Cardiac muscle cell (in vitro differentiated cells and primary cell): Measurements from ENCODE around the gene DLGAP4. TPM values are rescaled to one million over a fixed set of nuclear protein-coding genes. Genes with fewer than 3 reads are reported as not detected.

Experiments
- DNase-seq, 2 donors: peaks; one replicate each; pipeline versions ENCODE4 v3.0.0 to v3.0.0-alpha.2; 2010 to 2017; ENCODE audit warnings: low read depth in 1 of 2, low spot score in 1 of 2
- H3K27ac ChIP-seq: fragments of 200-600 bp; sonication (generic); 2 replicates; pipeline ENCODE4 v1.5.1; 2016
- H3K27me3 ChIP-seq: fragments of 200-600 bp; sonication (generic); 2 replicates; pipeline ENCODE4 v1.6.0; 2016; ENCODE audit warnings: control low read depth
- H3K36me3 ChIP-seq: fragments of 200-600 bp; sonication (generic); 2 replicates; pipeline ENCODE4 v1.5.1; 2016; ENCODE audit warnings: control low read depth
- H3K4me1 ChIP-seq: fragments of 200-600 bp; sonication (generic); 2 replicates; pipeline ENCODE4 v1.8.1; 2017; ENCODE audit warnings: low read depth, mild to moderate bottlenecking, mixed run types
- H3K4me3 ChIP-seq: fragments of 200-600 bp; sonication (generic); 2 replicates; pipeline ENCODE4 v1.5.1; 2016; ENCODE audit warnings: mild to moderate bottlenecking
- H3K9me3 ChIP-seq: fragments of 200-600 bp; sonication (generic); 2 replicates; pipeline ENCODE4 v1.5.1; 2017; ENCODE audit warnings: low read depth, mild to moderate bottlenecking, control low read depth
- polyA plus RNA-seq: library from polyadenylated mRNA; unstranded; fragments of >200 nt; fragmentation: Nextera tagmentation; extraction: Ambion mirVana; gene quantifications from 2 replicates; pipeline ENCODE4 v1.2.1, GENCODE V29; 2016
- total RNA-seq: library from RNA; depleted of rRNA; stranded (reverse); fragments of >200 nt; gene quantifications from 2 replicates; pipeline ENCODE4 v1.2.3, GENCODE V29; 2016
- TF ChIP-seq, protein P1 (sequence below): IDR thresholded peaks from 2 replicates; pipeline ENCODE4 v1.5.1; 2012; ENCODE audit warnings: low read depth, mild to moderate bottlenecking, low read length

The DLGAP4 gene
- total and polyA plus RNA-seq, 2 experiments from 2014 or later = 45.7 to 51.6 TPM

DNA sequence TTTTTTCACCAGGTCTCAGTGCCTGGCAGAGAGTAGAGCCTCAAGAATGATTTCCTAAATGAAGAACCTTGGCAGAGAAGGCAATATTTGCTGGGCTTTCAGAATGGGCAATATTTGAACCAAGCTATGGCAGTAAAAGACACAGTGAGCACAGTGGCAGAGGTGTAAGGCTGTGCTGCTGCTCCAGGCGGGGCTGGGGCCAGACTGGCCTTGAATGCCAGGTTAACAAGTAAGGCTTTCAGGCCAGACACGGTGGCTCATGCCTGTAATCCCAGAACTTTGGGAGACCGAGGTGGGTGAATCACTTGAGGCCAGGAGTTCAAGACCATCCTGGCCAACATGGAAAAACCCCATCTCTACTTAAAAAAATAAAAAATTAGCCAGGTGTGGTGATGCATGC, 226.7 kb downstream of the DLGAP4 start:
- H3K9me3 ChIP-seq = no peaks in the 10 kb centered on the region
- no peak for DNase-seq
- no peaks in the 10 kb centered on the region for H3K36me3 ChIP-seq
- no peaks in the 10 kb centered on the region for H3K4me1 ChIP-seq
- H3K4me3 ChIP-seq = no peak overlapping the region
- H3K27me3 ChIP-seq = no peaks in the 10 kb centered on the region
- H3K27ac ChIP-seq = no peak overlapping the region
- TF ChIP-seq, protein P1, sequence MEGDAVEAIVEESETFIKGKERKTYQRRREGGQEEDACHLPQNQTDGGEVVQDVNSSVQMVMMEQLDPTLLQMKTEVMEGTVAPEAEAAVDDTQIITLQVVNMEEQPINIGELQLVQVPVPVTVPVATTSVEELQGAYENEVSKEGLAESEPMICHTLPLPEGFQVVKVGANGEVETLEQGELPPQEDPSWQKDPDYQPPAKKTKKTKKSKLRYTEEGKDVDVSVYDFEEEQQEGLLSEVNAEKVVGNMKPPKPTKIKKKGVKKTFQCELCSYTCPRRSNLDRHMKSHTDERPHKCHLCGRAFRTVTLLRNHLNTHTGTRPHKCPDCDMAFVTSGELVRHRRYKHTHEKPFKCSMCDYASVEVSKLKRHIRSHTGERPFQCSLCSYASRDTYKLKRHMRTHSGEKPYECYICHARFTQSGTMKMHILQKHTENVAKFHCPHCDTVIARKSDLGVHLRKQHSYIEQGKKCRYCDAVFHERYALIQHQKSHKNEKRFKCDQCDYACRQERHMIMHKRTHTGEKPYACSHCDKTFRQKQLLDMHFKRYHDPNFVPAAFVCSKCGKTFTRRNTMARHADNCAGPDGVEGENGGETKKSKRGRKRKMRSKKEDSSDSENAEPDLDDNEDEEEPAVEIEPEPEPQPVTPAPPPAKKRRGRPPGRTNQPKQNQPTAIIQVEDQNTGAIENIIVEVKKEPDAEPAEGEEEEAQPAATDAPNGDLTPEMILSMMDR = no peak

DNA sequence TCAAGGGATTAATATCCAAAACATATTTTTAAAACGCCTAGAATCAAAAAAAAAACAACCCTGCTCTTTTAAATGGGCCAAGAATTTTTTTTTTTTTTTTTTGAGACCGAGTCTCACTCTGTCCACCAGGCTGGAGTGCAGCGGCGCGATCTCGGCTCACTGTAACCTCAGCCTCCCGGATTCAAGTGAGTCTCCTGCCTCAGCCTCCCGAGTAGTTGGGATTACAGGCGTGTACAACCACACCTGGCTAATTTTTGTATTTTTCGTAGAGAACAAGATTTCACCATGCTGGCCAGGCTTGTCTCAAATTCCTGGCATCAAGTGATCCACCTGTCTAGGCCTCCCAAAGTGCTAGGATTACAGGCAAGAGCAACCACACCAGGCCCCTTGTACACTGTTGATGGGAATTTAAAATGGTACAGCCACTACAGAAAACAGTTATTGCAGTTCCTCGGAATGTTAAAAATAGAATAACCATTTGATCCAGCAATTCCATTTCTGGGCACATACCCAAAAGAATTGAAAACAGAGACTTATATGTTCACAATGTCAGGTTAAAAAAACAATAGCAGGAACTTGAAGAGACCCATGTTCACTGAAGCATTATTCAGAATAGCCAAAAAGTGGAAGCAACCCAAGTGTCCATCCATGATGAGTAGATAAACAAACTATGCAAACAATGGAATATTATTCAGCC, 232.0 kb downstream of the DLGAP4 start:
- Histone ChIP-seq H3K36me3 (no peaks in the 10 kb centered on the region), H3K27me3 (no peaks in the 10 kb centered on the region), H3K9me3 (no peaks in the 10 kb centered on the region), H3K4me3 (no peak overlapping the region), H3K27ac (no peak overlapping the region), H3K4me1 (peaks cover 28% of the 10 kb centered on the region)
- DNase-seq = peak in 1 of 2 donors; percentile 65
- TF ChIP-seq, protein P1 = no peak

DNA sequence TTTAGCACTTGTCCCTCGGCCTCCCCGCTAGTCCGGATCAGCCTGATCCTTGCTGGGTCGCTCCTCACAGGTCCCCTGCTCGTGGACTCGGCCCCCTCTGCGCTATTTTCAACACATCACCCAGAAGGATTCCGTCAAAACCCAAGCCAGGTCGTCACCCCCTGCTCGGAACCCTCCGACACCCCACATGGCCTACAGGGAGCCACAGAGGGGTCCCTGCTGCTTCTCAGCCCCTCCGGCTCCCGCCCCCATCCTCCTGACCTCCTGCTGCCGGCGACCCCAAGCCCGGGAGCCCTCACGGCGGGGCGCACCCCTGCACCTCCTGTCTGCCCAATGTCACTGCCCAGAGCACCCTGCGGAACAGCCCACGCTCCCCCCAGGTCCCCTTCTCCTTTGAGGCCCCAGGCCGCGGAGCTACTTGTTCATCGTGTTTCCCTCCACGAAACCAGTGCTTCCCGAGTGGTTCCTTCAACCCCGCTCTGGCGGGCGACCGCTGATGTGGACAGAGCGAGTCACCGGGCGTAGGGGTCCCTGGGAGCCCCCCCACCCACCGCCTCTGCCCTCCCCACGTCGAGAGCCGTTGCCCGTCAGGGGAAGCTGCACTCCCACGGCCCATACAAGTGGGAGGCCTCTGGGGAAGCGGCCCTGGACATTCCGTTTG, 234.5 kb downstream of the DLGAP4 start:
- Histone ChIP-seq H3K27me3 (no peaks in the 10 kb centered on the region), H3K36me3 (peaks cover 9% of the 10 kb centered on the region), H3K9me3 (no peaks in the 10 kb centered on the region), H3K4me3 (peak overlapping the region; percentile 67), H3K27ac (peak overlapping the region; percentile 100), H3K4me1 (peaks cover 39% of the 10 kb centered on the region)
- no peak for DNase-seq
- TF ChIP-seq, protein P1 = no peak

DNA sequence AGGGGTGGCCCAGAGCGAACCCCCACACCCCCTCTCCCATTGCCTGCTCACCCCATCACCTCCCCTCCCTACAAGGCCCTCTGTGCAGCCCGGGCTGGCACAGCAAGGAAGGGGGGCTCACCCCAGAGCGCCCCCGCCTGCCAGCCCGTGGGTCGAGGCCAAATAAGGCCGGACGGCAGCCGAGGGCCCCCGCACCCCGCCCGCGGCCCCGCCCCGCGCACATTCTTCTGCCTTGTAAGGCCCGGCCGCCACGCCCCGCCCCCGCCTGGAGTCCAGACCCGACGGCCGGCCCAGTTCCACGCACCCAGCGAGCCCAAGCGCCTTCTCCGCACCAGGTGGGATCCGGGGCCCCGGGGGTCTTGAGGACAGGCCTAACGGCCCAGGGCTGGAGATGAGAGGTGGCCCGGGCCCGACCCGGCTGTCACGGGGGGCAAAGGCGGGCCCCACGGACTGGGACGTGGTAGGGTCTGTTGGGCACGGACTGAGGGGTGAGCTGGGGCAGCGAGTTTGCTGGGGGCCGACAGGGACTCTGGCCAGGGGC, 235.2 kb downstream of the DLGAP4 start, which contains the start of gene MYL9:
Gene MYL9, plus strand, starts transcription at position 293 of the 541 bp plus-strand sequence. CDS start 3,366 bp downstream, outside the sequence.
- Histone ChIP-seq H3K27me3 (no peaks in the 10 kb centered on the region), H3K4me1 (peaks cover 39% of the 10 kb centered on the region), H3K36me3 (peaks cover 14% of the 10 kb centered on the region), H3K9me3 (no peaks in the 10 kb centered on the region), H3K27ac (peak within 1 kb of the TSS; percentile 100), H3K4me3 (peak within 1 kb of the TSS; percentile 67)
- DNase-seq = peak; percentile 90 to 96
- TF ChIP-seq, protein P1 = no peak

DNA sequence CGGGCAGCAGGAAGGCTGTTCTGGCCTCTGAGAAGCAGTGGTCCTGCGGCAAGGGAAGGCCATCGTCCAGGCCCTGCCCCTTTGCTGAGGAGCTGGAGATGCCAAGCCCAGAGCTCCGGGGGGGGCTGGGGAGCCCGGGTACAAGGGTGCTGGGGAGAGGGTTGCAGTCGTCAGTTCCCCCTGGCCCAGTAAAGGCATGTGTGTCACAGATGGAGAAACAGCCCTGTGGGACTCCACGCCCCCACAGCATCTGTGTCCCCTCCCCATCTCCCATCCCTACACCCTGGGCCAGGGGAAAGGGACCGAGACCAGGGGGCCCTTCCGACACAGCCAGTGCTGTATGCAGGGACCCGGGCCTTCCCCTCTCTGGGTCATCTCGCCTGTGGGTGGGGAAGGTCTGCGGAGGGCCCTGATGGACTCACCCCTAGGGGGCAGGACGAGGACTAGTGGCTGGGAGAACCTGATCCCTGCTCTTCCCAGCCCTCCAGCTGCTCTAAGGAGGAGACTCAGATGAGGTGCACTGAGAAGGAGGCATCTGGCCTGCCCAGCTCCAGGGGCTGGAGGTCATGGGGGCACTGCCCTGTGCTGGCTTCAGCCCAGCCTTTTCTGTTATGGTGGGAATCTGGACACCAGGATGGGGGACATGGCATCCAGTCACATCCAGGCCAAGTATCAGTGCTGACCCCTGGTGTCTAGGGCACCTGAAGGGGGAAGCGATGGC, 235.8 kb downstream of the DLGAP4 start:
- TF ChIP-seq, protein P1 = peak; percentile 81
- Histone ChIP-seq H3K9me3 (no peaks in the 10 kb centered on the region), H3K4me3 (peak overlapping the region; percentile 67), H3K27ac (peak overlapping the region; percentile 100), H3K36me3 (peaks cover 19% of the 10 kb centered on the region), H3K4me1 (peaks cover 39% of the 10 kb centered on the region), H3K27me3 (no peaks in the 10 kb centered on the region)
- DNase-seq = peak; percentile 71 to 72
